ENCODE measurements around the gene ARHGAP32.

Gene ARHGAP32

DNA sequence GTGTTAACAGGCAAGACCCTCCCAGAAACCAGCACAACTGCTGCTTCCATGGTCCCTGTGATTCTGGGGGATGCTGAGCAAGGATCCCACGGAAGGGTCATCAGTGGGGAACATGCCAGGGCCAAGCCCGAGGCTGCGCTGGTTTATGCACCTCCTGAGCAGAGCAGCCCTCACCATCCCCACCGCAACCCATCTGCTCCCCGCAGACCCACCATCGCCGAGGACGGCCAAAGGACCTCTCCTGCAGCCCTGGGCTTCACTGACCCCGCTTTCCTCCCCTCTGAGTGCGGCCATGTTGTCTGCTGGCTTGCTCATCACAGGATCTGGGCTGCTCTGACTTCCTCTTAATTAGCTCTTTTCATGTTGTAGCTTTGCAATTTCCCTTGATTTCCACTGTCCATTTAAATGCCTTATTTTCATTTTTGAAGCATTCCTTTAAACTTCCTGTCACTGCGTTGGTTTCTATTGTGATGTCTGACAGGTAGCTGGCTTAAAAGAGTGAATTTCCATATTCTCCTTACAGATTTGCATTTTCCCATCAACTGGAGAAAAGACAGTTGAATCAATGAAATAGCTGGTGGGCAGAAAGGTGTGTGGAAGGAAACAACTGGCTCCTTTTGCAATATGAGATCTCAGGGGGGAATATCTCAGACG lies 264.3 kb downstream of the ARHGAP32 start:
- no peak for DNase-seq (ENCODE audit: low read depth in 2 of 2)
- TF ChIP-seq, protein P1, sequence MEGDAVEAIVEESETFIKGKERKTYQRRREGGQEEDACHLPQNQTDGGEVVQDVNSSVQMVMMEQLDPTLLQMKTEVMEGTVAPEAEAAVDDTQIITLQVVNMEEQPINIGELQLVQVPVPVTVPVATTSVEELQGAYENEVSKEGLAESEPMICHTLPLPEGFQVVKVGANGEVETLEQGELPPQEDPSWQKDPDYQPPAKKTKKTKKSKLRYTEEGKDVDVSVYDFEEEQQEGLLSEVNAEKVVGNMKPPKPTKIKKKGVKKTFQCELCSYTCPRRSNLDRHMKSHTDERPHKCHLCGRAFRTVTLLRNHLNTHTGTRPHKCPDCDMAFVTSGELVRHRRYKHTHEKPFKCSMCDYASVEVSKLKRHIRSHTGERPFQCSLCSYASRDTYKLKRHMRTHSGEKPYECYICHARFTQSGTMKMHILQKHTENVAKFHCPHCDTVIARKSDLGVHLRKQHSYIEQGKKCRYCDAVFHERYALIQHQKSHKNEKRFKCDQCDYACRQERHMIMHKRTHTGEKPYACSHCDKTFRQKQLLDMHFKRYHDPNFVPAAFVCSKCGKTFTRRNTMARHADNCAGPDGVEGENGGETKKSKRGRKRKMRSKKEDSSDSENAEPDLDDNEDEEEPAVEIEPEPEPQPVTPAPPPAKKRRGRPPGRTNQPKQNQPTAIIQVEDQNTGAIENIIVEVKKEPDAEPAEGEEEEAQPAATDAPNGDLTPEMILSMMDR (IDR thresholded peaks at IDR 0.05; ENCODE audit: low read depth, low read length), result no peak
- no peak overlapping the region for H3K4me3 ChIP-seq (replicated peaks in 1 of 2; ENCODE audit: low read depth in 2 of 2, low read length in 2 of 2)

DNA sequence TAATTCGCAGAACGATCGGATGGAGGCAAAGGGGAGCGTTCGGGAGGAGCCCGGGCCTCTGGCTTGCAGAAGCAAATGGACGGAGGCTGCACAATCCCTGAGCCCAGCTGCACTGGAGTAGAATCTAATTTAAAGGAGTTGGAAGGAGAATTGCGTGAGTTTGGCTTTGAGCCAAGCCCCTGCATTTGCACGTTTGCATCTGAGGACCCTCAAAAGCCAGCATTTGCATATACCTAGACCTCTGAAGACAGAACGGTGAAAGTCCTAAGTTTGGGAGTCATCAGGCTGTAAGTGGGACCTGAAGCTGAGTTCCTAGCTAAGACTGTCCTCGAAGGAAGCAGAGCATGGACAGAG lies 265.0 kb downstream of the ARHGAP32 start:
- no peak overlapping the region for H3K4me3 ChIP-seq (replicated peaks in 1 of 2; ENCODE audit: low read depth in 2 of 2, low read length in 2 of 2)

DNA sequence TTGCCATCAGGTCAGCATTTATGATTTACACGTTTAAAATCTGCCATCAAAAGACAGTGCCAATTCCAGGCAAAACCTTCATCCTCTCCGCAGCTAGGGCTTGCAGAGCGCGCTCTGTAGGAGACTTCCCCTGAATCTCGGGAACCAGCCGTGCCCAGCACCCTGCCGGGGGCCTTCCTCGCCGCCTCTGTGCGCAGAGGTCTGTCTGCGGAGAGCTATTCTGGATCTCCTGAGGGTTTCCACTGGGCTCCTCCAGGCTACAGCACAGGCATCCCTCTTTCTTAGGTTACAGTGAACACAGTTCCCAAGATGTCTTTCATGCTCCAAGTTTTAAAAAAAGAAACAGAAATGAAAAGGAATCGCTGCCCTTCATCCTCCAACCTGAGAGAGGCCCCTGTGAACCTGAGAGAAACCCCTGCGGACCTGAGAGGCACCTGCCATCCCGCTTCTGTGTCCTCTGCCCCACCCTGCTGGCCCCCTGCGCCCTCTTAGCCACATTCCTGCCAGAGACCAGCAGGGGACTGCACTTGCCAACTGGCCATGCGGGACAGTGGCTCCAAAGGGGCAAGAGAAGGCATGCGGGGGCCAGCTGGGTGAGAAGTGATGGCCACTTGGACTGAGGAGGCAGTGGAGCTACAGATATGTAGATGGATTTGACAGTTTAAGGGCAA lies 265.6 kb downstream of the ARHGAP32 start:
- no peak overlapping the region for H3K4me3 ChIP-seq (replicated peaks in 1 of 2; ENCODE audit: low read depth in 2 of 2, low read length in 2 of 2)
- TF ChIP-seq, protein P1 (IDR thresholded peaks at IDR 0.05; ENCODE audit: low read depth, low read length), result no peak
- DNase-seq (ENCODE audit: low read depth in 2 of 2), result no peak

More for the DNA sequence above, 265.0 kb downstream of the ARHGAP32 start:
- TF ChIP-seq, protein P1 (IDR thresholded peaks at IDR 0.05; ENCODE audit: low read depth, low read length), result no peak
- no peak for DNase-seq (ENCODE audit: low read depth in 2 of 2)

DNA sequence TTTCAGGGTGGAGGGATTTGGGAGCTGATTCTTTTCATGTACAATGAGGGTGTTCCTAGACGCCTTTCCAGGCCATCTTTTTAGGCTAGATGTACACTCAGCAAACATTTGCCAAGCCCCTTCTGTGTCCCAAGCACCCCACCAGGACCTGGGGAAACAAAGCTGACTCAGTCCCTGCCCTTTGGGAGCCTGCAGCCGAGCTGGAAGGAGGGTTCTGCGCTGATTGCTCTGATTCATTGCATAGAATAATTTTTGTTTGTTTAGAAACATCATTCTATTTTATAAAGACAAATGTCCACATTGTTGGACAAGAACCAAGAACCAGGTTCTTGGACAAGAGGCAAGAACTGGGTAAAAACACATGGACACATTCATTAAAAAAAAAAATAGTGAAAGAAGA lies 266.1 kb downstream of the ARHGAP32 start:
- TF ChIP-seq, protein P1 (IDR thresholded peaks at IDR 0.05; ENCODE audit: low read depth, low read length), result no peak
- DNase-seq (ENCODE audit: low read depth in 2 of 2), result no peak
- no peak overlapping the region for H3K4me3 ChIP-seq (replicated peaks in 1 of 2; ENCODE audit: low read depth in 2 of 2, low read length in 2 of 2)

DNA sequence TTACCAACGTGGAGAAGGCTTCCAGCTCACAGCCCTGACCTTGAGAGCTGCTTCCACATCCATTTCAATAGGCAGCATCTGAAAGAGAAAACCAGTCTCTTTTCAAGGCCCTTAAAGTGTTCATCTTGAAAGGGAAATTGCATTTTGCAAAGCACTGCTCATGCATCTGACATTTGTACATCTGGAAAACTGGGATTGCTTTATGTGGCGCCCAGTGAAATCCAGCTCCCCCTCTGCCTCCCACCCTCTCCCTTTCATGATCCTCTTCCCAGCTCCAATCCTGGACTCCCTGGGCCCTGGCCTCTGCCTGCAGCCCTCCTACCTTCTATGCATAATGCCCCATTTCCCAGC lies 266.9 kb downstream of the ARHGAP32 start:
- no peak overlapping the region for H3K4me3 ChIP-seq (replicated peaks in 1 of 2; ENCODE audit: low read depth in 2 of 2, low read length in 2 of 2)
- TF ChIP-seq, protein P1 (IDR thresholded peaks at IDR 0.05; ENCODE audit: low read depth, low read length), result no peak
- DNase-seq (ENCODE audit: low read depth in 2 of 2), result no peak

DNA sequence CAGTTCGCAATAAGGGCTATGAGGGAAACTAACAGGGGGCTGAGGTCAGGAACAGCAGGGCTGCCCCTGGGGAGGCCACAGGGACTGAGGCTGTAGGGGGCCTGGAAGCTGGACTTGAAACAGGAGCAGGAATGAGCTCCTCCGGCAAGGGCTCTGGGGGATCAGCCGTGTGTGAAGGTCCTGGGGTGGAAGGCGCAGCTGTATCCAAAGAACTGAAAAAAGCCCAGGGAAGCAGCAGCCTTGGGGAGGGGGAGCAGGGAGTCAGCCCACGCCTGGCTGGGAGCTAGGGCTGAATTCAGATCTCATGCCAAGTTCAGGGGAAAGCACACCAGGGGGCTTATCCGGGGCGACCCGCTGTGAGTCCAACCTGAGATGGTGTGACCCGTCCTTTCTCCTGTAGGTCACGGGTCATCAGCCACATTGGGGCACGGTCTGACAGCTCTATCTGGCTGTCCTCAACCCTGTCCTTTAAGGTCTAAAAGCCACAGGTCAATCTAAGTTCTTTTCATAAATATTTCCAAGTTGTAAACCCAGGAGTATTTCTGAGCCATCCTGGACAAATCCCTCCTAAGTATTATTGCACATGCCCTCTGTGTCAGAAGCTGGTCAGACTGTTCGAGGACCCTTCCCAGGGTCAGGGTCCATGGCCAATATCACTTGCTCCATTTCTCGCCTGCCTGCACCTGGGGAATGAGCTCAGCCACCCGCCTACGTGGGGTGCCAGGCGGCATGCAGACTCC lies 267.4 kb downstream of the ARHGAP32 start:
- TF ChIP-seq, protein P1 (IDR thresholded peaks at IDR 0.05; ENCODE audit: low read depth, low read length), result no peak
- no peak for DNase-seq (ENCODE audit: low read depth in 2 of 2)
- H3K4me3 ChIP-seq (replicated peaks in 1 of 2; ENCODE audit: low read depth in 2 of 2, low read length in 2 of 2), result no peak overlapping the region
